Upper lobe of left lung (tissue), 4 donors: ENCODE data around the gene IP6K1.

ENCODE experiments used
- CTCF ChIP-seq, 6 experiments: fragments of 450-650 bp in 4 of 6; fragments of 200-600 bp in 2 of 6; sonication (generic) in 2 of 6; IDR thresholded peaks; one replicate each; pipeline ENCODE4 v1.5.1; 2016 to 2019; ENCODE audit warnings: antibody characterized with exemption in 6 of 6
- POLR2A ChIP-seq, 4 donors: fragments of 450-650 bp; IDR thresholded peaks; one replicate each; pipeline ENCODE4 v1.5.1; 2016 to 2017; ENCODE audit warnings: antibody characterized with exemption in 4 of 4, mild to moderate bottlenecking in 2 of 4
- POLR2AphosphoS5 ChIP-seq, 2 donors: sonication (generic); formaldehyde crosslinking; IDR thresholded peaks; one replicate each; pipeline ENCODE4 v1.5.1; 2017; ENCODE audit warnings: antibody characterized with exemption in 2 of 2

- TF ChIP-seq POLR2AphosphoS5 (IDR thresholded peaks at IDR 0.05) (no peak), CTCF (IDR thresholded peaks at IDR 0.05) (no peak), POLR2A (IDR thresholded peaks at IDR 0.05) (no peak)
Observed at GRCh38 chr3:49734752-49735151, 51.6 kb downstream of the IP6K1 start.
